SHP77 treated with DMSO at 0.1 percent for 48 hours (cell line): ENCODE measurements around the gene NUTM2G.
"Not testable (repeated sequence)": the region's sequence is repeated elsewhere in the genome, so short reads cannot be mapped to it uniquely, and the experiment has no call there.

Experiments used
- DNase-seq: peaks from one replicate; lab custom pipeline; 2025; lab: John Stamatoyannopoulos, UW

The NUTM2G gene

GRCh38 chr9:96949346-96949745 is 20.7 kb downstream of the NUTM2G start:
- DNase-seq, result not testable (repeated sequence)

GRCh38 chr9:96950539-96950938 is 21.9 kb downstream of the NUTM2G start:
- not testable (repeated sequence) for DNase-seq

GRCh38 chr9:96967591-96967990 is 38.9 kb downstream of the NUTM2G start:
- DNase-seq, result not testable (repeated sequence)

GRCh38 chr9:96972552-96972951 is 43.9 kb downstream of the NUTM2G start:
- DNase-seq, result not testable (repeated sequence)

- not testable (repeated sequence) for DNase-seq
Measured at GRCh38 chr9:96974037-96974436, 45.4 kb downstream of the NUTM2G start.

- DNase-seq, result not testable (repeated sequence)
Measured at GRCh38 chr9:96983496-96984122, 55.0 kb downstream of the NUTM2G start.

GRCh38 chr9:96984139-96984538 is 55.5 kb downstream of the NUTM2G start:
- not testable (repeated sequence) for DNase-seq

- DNase-seq, result not testable (repeated sequence)
Measured at GRCh38 chr9:96984887-96985286, 56.2 kb downstream of the NUTM2G start.
